ENCODE data around the gene TMEM229B.

DNA sequence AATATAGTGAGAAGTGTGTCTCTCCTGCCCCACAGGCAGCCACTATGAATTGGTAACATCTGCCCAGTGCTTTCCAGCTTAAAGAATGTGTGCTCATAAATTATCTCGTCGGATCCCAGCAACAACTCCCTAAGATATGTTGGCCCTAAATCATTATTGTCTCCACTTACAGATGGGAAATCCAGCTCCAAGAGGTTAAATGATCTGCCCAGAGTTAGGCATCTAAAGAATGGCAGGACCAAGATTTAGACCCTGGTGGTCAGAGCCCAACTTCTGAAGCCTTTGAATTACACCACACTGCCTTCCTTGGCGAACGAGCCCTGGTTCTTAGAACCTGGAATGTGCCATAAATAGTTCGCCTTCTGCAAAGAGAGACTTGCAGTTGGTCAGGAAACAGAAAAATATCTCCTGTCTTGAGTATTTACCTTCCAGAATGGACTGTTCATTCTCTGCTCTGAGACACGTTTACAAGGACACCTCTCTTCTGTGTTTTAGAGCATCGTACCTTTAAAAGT lies 56.4 kb downstream of the TMEM229B start:
- TF ChIP-seq, protein P1, sequence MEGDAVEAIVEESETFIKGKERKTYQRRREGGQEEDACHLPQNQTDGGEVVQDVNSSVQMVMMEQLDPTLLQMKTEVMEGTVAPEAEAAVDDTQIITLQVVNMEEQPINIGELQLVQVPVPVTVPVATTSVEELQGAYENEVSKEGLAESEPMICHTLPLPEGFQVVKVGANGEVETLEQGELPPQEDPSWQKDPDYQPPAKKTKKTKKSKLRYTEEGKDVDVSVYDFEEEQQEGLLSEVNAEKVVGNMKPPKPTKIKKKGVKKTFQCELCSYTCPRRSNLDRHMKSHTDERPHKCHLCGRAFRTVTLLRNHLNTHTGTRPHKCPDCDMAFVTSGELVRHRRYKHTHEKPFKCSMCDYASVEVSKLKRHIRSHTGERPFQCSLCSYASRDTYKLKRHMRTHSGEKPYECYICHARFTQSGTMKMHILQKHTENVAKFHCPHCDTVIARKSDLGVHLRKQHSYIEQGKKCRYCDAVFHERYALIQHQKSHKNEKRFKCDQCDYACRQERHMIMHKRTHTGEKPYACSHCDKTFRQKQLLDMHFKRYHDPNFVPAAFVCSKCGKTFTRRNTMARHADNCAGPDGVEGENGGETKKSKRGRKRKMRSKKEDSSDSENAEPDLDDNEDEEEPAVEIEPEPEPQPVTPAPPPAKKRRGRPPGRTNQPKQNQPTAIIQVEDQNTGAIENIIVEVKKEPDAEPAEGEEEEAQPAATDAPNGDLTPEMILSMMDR (conservative IDR thresholded peaks at IDR 0.05; ENCODE audit: low read depth, low read length) = no peak
- TF ChIP-seq POLR2A (IDR thresholded peaks at IDR 0.05; ENCODE audit: low read depth, low read length) = no peak
- TF ChIP-seq CHD1 (IDR thresholded peaks at IDR 0.05; ENCODE audit: low read depth, low read length) = no peak
- no peak for TF ChIP-seq RCOR1 (IDR thresholded peaks at IDR 0.05; ENCODE audit: insufficient replicate concordance, low read length)
- TF ChIP-seq, protein P2, sequence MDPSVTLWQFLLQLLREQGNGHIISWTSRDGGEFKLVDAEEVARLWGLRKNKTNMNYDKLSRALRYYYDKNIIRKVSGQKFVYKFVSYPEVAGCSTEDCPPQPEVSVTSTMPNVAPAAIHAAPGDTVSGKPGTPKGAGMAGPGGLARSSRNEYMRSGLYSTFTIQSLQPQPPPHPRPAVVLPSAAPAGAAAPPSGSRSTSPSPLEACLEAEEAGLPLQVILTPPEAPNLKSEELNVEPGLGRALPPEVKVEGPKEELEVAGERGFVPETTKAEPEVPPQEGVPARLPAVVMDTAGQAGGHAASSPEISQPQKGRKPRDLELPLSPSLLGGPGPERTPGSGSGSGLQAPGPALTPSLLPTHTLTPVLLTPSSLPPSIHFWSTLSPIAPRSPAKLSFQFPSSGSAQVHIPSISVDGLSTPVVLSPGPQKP (IDR thresholded peaks at IDR 0.05; ENCODE audit: borderline replicate concordance, low read depth, low read length) = no peak
